H9 (cell line): ENCODE measurements around the gene F10. TPM values are rescaled to one million over a fixed set of nuclear protein-coding genes. Genes with fewer than 3 reads are reported as not detected.

Experiments
- DNase-seq: peaks from one replicate; pipeline ENCODE4 v3.0.0-alpha.2; 2017
- H2AFZ ChIP-seq: one replicate; pipeline ENCODE4 v1.6.1; 2013; ENCODE audit warnings: mild to moderate bottlenecking, low read length, control low read depth, moderate library complexity
- H2AK5ac ChIP-seq: 2 replicates; pipeline ENCODE4 v1.6.1; 2013; ENCODE audit warnings: low read length, control low read depth, mixed read lengths; ENCODE audit not compliant: insufficient read length
- H2BK120ac ChIP-seq: one replicate; pipeline ENCODE4 v1.6.1; 2013; ENCODE audit warnings: low read depth, mild to moderate bottlenecking, low read length, control low read depth, inconsistent platforms; ENCODE audit not compliant: poor library complexity, severe bottlenecking
- H2BK12ac ChIP-seq: 2 replicates; pipeline ENCODE4 v1.6.1; 2013; ENCODE audit warnings: low read length, control low read depth, mixed read lengths, low read depth; ENCODE audit not compliant: insufficient read length
- H2BK15ac ChIP-seq: 2 replicates; pipeline ENCODE4 v1.6.1; 2013; ENCODE audit warnings: low read depth, low read length, control low read depth
- H2BK20ac ChIP-seq: one replicate; pipeline ENCODE4 v1.6.1; 2013; ENCODE audit warnings: low read depth, mild to moderate bottlenecking, low read length, control low read depth, inconsistent platforms; ENCODE audit not compliant: poor library complexity, severe bottlenecking
- H2BK5ac ChIP-seq: 2 replicates; pipeline ENCODE4 v1.6.1; 2013; ENCODE audit warnings: low read length, control low read depth, mixed read lengths; ENCODE audit not compliant: insufficient read length
- H3K14ac ChIP-seq: 2 replicates; pipeline ENCODE4 v1.6.1; 2013; ENCODE audit warnings: low read length, control low read depth; ENCODE audit not compliant: insufficient read depth
- H3K18ac ChIP-seq: 2 replicates; pipeline ENCODE4 v1.6.1; 2013; ENCODE audit warnings: low read depth, mild to moderate bottlenecking, mixed read lengths, low read length, control low read depth; ENCODE audit not compliant: insufficient read length
- H3K23ac ChIP-seq: 2 replicates; pipeline ENCODE4 v1.6.1; 2013; ENCODE audit warnings: low read length, control low read depth, mixed read lengths, low read depth; ENCODE audit not compliant: insufficient read length
- H3K23me2 ChIP-seq: 2 replicates; pipeline ENCODE4 v1.6.1; 2013; ENCODE audit warnings: low read depth, mild to moderate bottlenecking, mixed read lengths, low read length, control low read depth; ENCODE audit not compliant: insufficient read length, poor library complexity, severe bottlenecking
- H3K27ac ChIP-seq: 2 replicates; pipeline ENCODE4 v1.5.1; 2013; ENCODE audit warnings: low read length, control low read depth, mixed read lengths, low read depth; ENCODE audit not compliant: insufficient read length
- H3K27me3 ChIP-seq: 2 replicates; pipeline ENCODE4 v1.6.1; 2013; ENCODE audit warnings: low read length, control low read depth, inconsistent platforms; ENCODE audit not compliant: insufficient read depth
- H3K4ac ChIP-seq: 2 replicates; pipeline ENCODE4 v1.6.1; 2013; ENCODE audit warnings: low read depth, mild to moderate bottlenecking, control low read depth, inconsistent platforms, low read length, moderate library complexity
- H3K4me1 ChIP-seq: 2 replicates; pipeline ENCODE4 v1.6.1; 2013; ENCODE audit warnings: low read length, control low read depth, inconsistent platforms; ENCODE audit not compliant: insufficient read depth
- H3K4me2 ChIP-seq: 2 replicates; pipeline ENCODE4 v1.6.1; 2013; ENCODE audit warnings: low read length, control low read depth, mixed read lengths; ENCODE audit not compliant: insufficient read length, insufficient read depth
- H3K56ac ChIP-seq: 2 replicates; pipeline ENCODE4 v1.6.1; 2013; ENCODE audit warnings: low read depth, mild to moderate bottlenecking, mixed read lengths, low read length, control low read depth; ENCODE audit not compliant: insufficient read length
- H3K79me1 ChIP-seq: 2 replicates; pipeline ENCODE4 v1.6.1; 2013; ENCODE audit warnings: low read depth, mild to moderate bottlenecking, moderate library complexity, low read length, control low read depth, inconsistent platforms; ENCODE audit not compliant: insufficient read depth, poor library complexity, severe bottlenecking
- H3K79me2 ChIP-seq: 2 replicates; pipeline ENCODE4 v1.6.1; 2013; ENCODE audit warnings: low read length, control low read depth, inconsistent platforms; ENCODE audit not compliant: insufficient read depth
- H3K9ac ChIP-seq: 2 replicates; pipeline ENCODE4 v1.6.1; 2013; ENCODE audit warnings: low read length, control low read depth, mixed read lengths; ENCODE audit not compliant: insufficient read length; ENCODE audit errors: extremely low read depth
- H3K9me3 ChIP-seq: one replicate; pipeline ENCODE4 v1.6.1; 2013; ENCODE audit warnings: low read depth, low read length, inconsistent platforms; ENCODE audit not compliant: control insufficient read depth
- H3T11ph ChIP-seq: one replicate; pipeline ENCODE4 v1.6.1; 2013; ENCODE audit warnings: mild to moderate bottlenecking, low read length, control low read depth, inconsistent platforms
- H4K20me1 ChIP-seq: one replicate; pipeline ENCODE4 v1.6.1; 2013; ENCODE audit not compliant: control insufficient read depth, insufficient read length, insufficient read depth
- H4K5ac ChIP-seq: 2 replicates; pipeline ENCODE4 v1.6.1; 2013; ENCODE audit warnings: low read depth, mild to moderate bottlenecking, mixed read lengths, low read length, control low read depth; ENCODE audit not compliant: insufficient read length
- H4K8ac ChIP-seq: replicated peaks from 2 replicates; pipeline ENCODE4 v1.6.1; 2013; ENCODE audit warnings: low read length, control low read depth, mixed read lengths, low read depth; ENCODE audit not compliant: insufficient read length
- H4K91ac ChIP-seq: 2 replicates; pipeline ENCODE4 v1.6.1; 2013; ENCODE audit warnings: low read depth, mild to moderate bottlenecking, moderate library complexity, mixed read lengths, low read length, control low read depth; ENCODE audit not compliant: insufficient read length
- H3K27ac Mint-ChIP-seq, 3 experiments: 2 replicates in 2 of 3; 3 replicates in 1 of 3; pipeline ENCODE4 v1.8.0; 2020 to 2021; ENCODE audit warnings: mixed read lengths in 3 of 3, mild to moderate bottlenecking in 1 of 3, moderate library complexity in 1 of 3
- H3K27me3 Mint-ChIP-seq: 2 replicates; pipeline ENCODE4 v1.8.0; 2021; ENCODE audit warnings: low read depth, mild to moderate bottlenecking, moderate library complexity, mixed read lengths
- H3K36me3 Mint-ChIP-seq, 3 experiments: 2 replicates in 2 of 3; 3 replicates in 1 of 3; pipeline ENCODE4 v1.8.0; 2020 to 2021; ENCODE audit warnings: low read depth in 3 of 3, mixed read lengths in 3 of 3; ENCODE audit not compliant: insufficient read depth in 1 of 3
- H3K4me1 Mint-ChIP-seq, 2 experiments: 2 replicates each; pipeline ENCODE4 v1.8.0; 2020; ENCODE audit warnings: mixed read lengths in 2 of 2
- H3K4me3 Mint-ChIP-seq, 2 experiments: 2 replicates in 1 of 2; 3 replicates in 1 of 2; pipeline ENCODE4 v1.8.0; 2020 to 2021; ENCODE audit warnings: mild to moderate bottlenecking in 2 of 2, mixed read lengths in 2 of 2, moderate library complexity in 1 of 2
- H3K9me3 Mint-ChIP-seq, 2 experiments: 2 replicates in 1 of 2; 3 replicates in 1 of 2; pipeline ENCODE4 v1.8.0; 2020; ENCODE audit warnings: mild to moderate bottlenecking in 2 of 2, mixed read lengths in 2 of 2, moderate library complexity in 1 of 2
- CTCF ChIP-seq: fragments of 200-600 bp; sonication (generic); conservative IDR thresholded peaks from 3 replicates; pipeline ENCODE4 v1.8.0; 2021; ENCODE audit warnings: antibody characterized with exemption, mild to moderate bottlenecking
- WGBS: extraction: QIAGEN DNeasy Blood & Tissue Kit; methylation state at CpG from one replicate; pipeline ENCODE4 v1.1.7; 2013; ENCODE audit warnings: missing lambda C conversion rate, low lambda C conversion rate, mixed read lengths; ENCODE audit not compliant: insufficient read length; ENCODE audit errors: extremely low coverage; 5-methylcytosine and 5-hydroxymethylcytosine counted together
- total RNA-seq: library from RNA; stranded (reverse); gene quantifications from 2 replicates; pipeline ENCODE4 v1.2.1, GENCODE V29; 2021

F10 gene
- total RNA-seq, 1 experiment from 2014 or later, result 1.7 TPM

DNA sequence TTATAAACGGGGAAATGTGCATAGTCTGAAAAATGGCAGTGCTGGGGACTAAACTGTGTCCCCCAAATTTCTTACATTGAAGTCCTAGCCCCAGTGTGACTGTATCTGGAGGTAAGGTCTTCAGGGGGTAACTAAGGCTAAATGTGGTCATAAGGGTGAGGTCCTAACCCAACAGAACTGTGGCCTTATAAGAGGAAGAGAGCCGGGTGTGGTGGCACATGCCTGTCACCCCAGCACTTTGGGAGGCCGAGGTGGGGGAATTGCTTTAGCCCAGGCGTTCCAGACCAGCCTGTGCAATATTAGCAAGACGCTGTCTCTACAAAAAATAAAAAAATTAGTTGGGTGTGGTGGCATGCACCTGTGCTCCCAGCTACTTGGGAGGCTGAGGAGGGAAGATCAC is 53.7 kb downstream of the F10 start:
- Histone ChIP-seq H3K14ac (no peak overlapping the region), H3K79me2 (no peaks in the 10 kb centered on the region), H2BK15ac (no peak overlapping the region), H3K9ac (no peak overlapping the region), H4K20me1 (no peaks in the 10 kb centered on the region), H2AK5ac (no peak overlapping the region), H3K18ac (no peak overlapping the region), H3K23ac (no peak overlapping the region), H3K27me3 (no peaks in the 10 kb centered on the region), H2BK20ac (no peak overlapping the region), H3K23me2 (no peaks in the 10 kb centered on the region), H2BK12ac (no peak overlapping the region), H3K4ac (no peak overlapping the region), H3K79me1 (no peaks in the 10 kb centered on the region), H3K27ac (no peak overlapping the region), H4K91ac (no peak overlapping the region), H4K8ac (no peak overlapping the region), H3K4me1 (no peaks in the 10 kb centered on the region), H2BK120ac (no peak overlapping the region), H2AFZ (no peak overlapping the region), H3K9me3 (no peaks in the 10 kb centered on the region), H3K4me2 (no peak overlapping the region), H2BK5ac (no peak overlapping the region), H3T11ph (no peak overlapping the region), H4K5ac (no peak overlapping the region), H3K56ac (no peak overlapping the region)
- H3K36me3 Mint-ChIP-seq, result peaks cover 33 to 83% (median 77%) of the 10 kb centered on the region in 3 experiments
- TF ChIP-seq CTCF, result no peak
- H3K9me3 Mint-ChIP-seq, result no peaks in the 10 kb centered on the region
- H3K4me1 Mint-ChIP-seq, result peaks cover 18 to 30% of the 10 kb centered on the region in 2 experiments
- no peak for DNase-seq
- H3K27me3 Mint-ChIP-seq, result no peaks in the 10 kb centered on the region
- H3K27ac Mint-ChIP-seq, result peak overlapping the region; percentile 62 to 73 (median 66); a peak in 6 of 7 replicates
- WGBS, result no CpG with 5 or more reads among the region's 5 CpGs
- no peak overlapping the region for H3K4me3 Mint-ChIP-seq
